Omental fat pad (tissue), 4 donors: ENCODE data around the gene GPR143. TPM values are rescaled to one million over a fixed set of nuclear protein-coding genes. Genes with fewer than 3 reads are reported as not detected.
"Not testable (repeated sequence)": the region's sequence is repeated elsewhere in the genome, so short reads cannot be mapped to it uniquely, and the experiment has no call there.

Experiments used
- ATAC-seq: fragments of 150-250 bp; one replicate; pipeline ENCODE4 v1.9.1; 2016; ENCODE audit warnings: mild to moderate bottlenecking, moderate library complexity; ENCODE audit not compliant: low FRiP score
- DNase-seq: peaks from one replicate; pipeline ENCODE4 v3.0.0-alpha.2; 2019; ENCODE audit warnings: low spot score
- CTCF ChIP-seq, 3 donors: fragments of 450-650 bp; IDR thresholded peaks; one replicate each; pipeline ENCODE4 v1.5.1; 2016 to 2017; ENCODE audit warnings: antibody characterized with exemption in 3 of 3, mild to moderate bottlenecking in 3 of 3, moderate library complexity in 2 of 3
- total RNA-seq, 4 donors: library from RNA; depleted of rRNA; stranded (reverse); fragments of >200 nt; gene quantifications; one replicate each; pipeline ENCODE4 v1.1.0, GENCODE V29; 2016

The GPR143 gene
- total RNA-seq, 4 donors from 2014 or later, result 1.1 to 1.6 (median 1.2) TPM; not detected in 1

- no peak for DNase-seq
- no peak for TF ChIP-seq CTCF (IDR thresholded peaks at IDR 0.05)
Observed at GRCh38 chrX:9770319-9770718, 4.7 kb upstream of the GPR143 start.

GRCh38 chrX:9768321-9768839 is 2.7 kb upstream of the GPR143 start:
- DNase-seq, ATAC-seq: not testable (repeated sequence)

More at GRCh38 chrX:9770319-9770718, 4.7 kb upstream of the GPR143 start:
- no peak for ATAC-seq

- DNase-seq (no peak), ATAC-seq (no peak)
- TF ChIP-seq CTCF (IDR thresholded peaks at IDR 0.05), result no peak
Observed at GRCh38 chrX:9767375-9767774, 1.7 kb upstream of the GPR143 start.

- ATAC-seq, result peak; percentile 25
- no peak for DNase-seq
- no peak for TF ChIP-seq CTCF (IDR thresholded peaks at IDR 0.05)
Observed at GRCh38 chrX:9765072-9765736, 443 bp downstream of the GPR143 start.

- ATAC-seq (no peak), DNase-seq (no peak)
- no peak for TF ChIP-seq CTCF (IDR thresholded peaks at IDR 0.05)
Observed at GRCh38 chrX:9759337-9759736, 6.3 kb downstream of the GPR143 start.

- no peak for TF ChIP-seq CTCF (IDR thresholded peaks at IDR 0.05)
- ATAC-seq, result no peak
- no peak for DNase-seq
Observed at GRCh38 chrX:9758021-9758638, 7.5 kb downstream of the GPR143 start.

- DNase-seq (no peak), ATAC-seq (no peak)
- TF ChIP-seq CTCF (IDR thresholded peaks at IDR 0.05), result no peak
Observed at GRCh38 chrX:9757366-9757765, 8.3 kb downstream of the GPR143 start.
